Measurements from ENCODE around the gene SYT10.

The SYT10 gene

DNA sequence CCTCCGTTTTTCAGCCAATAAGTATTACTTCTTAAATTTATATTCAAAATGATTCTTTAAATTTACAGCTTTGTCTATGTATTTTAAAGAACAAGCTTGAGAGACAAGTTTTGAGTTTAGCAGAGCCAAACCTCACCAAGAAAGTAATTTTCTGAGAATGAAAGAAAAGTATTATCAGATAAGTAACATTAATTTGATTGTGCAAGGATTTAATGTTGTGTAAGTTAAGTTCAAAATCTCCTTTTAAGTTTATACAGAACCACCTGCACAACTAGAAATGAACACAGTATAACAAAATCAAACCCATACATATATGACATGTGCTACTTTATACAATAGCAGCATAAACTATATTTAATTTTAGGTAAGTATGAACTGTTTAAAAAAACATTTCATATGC, 63.5 kb downstream of the SYT10 start:
- no CpG with 5 or more reads among the region's 1 CpG for WGBS
- no peak overlapping the region for H3K14ac ChIP-seq (ENCODE audit: low read length in 2 of 2)

DNA sequence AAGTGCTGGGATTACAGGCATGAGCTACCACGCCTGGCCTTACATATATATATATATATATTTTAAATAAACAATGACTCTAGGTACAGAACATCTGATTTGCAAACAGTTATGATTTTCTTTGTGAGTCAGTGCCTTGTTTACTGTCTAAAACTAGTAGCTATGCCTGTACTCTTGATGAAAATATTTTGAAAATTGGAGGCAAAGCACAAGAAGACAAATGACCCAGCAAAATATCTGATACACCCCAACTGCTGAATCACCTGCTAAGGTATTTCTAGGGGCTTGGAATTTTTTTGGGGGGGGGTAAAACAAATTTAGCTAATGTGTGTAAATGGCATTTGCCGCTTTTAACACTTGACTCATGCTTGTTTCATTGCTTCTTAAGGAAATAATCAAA, 69.3 kb downstream of the SYT10 start:
- H3K79me1 ChIP-seq (replicated peaks; ENCODE audit: low read length, poor library complexity, severe bottlenecking) = no peaks in the 10 kb centered on the region
- H3K23ac ChIP-seq (ENCODE audit: low read length in 2 of 2) = no peak overlapping the region
- WGBS = no CpG with 5 or more reads among the region's 2 CpGs
- H3K18ac ChIP-seq (ENCODE audit: low read depth in 1 of 2, low read length in 2 of 2) = no peak overlapping the region
- no peak overlapping the region for H2BK5ac ChIP-seq (ENCODE audit: low read depth, low read length, poor library complexity, severe bottlenecking)
- no peaks in the 10 kb centered on the region for H3K36me3 ChIP-seq (ENCODE audit: control insufficient read depth in 1 of 2, insufficient read depth in 2 of 2, low read depth in 1 of 2, low read length in 2 of 2)
- H2BK15ac ChIP-seq (ENCODE audit: low read depth, poor library complexity, severe bottlenecking) = no peak overlapping the region
- no peak overlapping the region for H3K9ac ChIP-seq (ENCODE audit: low read length)
- H2BK12ac ChIP-seq (ENCODE audit: low read length in 2 of 2) = no peak overlapping the region
- no peaks in the 10 kb centered on the region for H3K9me3 ChIP-seq (ENCODE audit: control insufficient read depth, low read length)
- no peak for DNase-seq
- H3K4me3 ChIP-seq (ENCODE audit: insufficient read depth in 1 of 2, low read depth in 1 of 2, low read length in 2 of 2) = no peak overlapping the region
- no peak overlapping the region for H4K8ac ChIP-seq (ENCODE audit: low read length)
- H3K4me2 ChIP-seq (ENCODE audit: low read length, poor library complexity, severe bottlenecking) = no peak overlapping the region
- no peaks in the 10 kb centered on the region for H3K27me3 ChIP-seq (ENCODE audit: control insufficient read depth in 1 of 2, insufficient read depth in 1 of 2, low read length in 2 of 2)
- no peak overlapping the region for H3K14ac ChIP-seq (ENCODE audit: low read length in 2 of 2)
- H2BK120ac ChIP-seq (ENCODE audit: low read depth, low read length) = no peak overlapping the region
- no peak overlapping the region for H3K4ac ChIP-seq (ENCODE audit: low read depth in 1 of 2, low read length in 2 of 2)
- no peak overlapping the region for H4K91ac ChIP-seq (ENCODE audit: low read length)
- no peak overlapping the region for H2AK5ac ChIP-seq (ENCODE audit: low read length, severe bottlenecking)
- no peak overlapping the region for H2AFZ ChIP-seq (ENCODE audit: low read depth, low read length)
- no peak overlapping the region for H3K27ac ChIP-seq (ENCODE audit: low read length, poor library complexity, severe bottlenecking)
- no peaks in the 10 kb centered on the region for H3K4me1 ChIP-seq (ENCODE audit: control insufficient read depth, insufficient read depth, low read depth, low read length)

More for the DNA sequence above, 63.5 kb downstream of the SYT10 start:
- Histone ChIP-seq H3K4me1 (ENCODE audit: control insufficient read depth, insufficient read depth, low read depth, low read length) (no peaks in the 10 kb centered on the region), H3K36me3 (ENCODE audit: control insufficient read depth in 1 of 2, insufficient read depth in 2 of 2, low read depth in 1 of 2, low read length in 2 of 2) (no peaks in the 10 kb centered on the region), H3K4me2 (ENCODE audit: low read length, poor library complexity, severe bottlenecking) (no peak overlapping the region), H3K27me3 (ENCODE audit: control insufficient read depth in 1 of 2, insufficient read depth in 1 of 2, low read length in 2 of 2) (no peaks in the 10 kb centered on the region), H3K79me1 (replicated peaks; ENCODE audit: low read length, poor library complexity, severe bottlenecking) (no peaks in the 10 kb centered on the region), H3K27ac (ENCODE audit: low read length, poor library complexity, severe bottlenecking) (no peak overlapping the region), H2BK120ac (ENCODE audit: low read depth, low read length) (no peak overlapping the region), H3K9me3 (ENCODE audit: control insufficient read depth, low read length) (no peaks in the 10 kb centered on the region), H3K23ac (ENCODE audit: low read length in 2 of 2) (no peak overlapping the region), H2AFZ (ENCODE audit: low read depth, low read length) (no peak overlapping the region), H3K4me3 (ENCODE audit: insufficient read depth in 1 of 2, low read depth in 1 of 2, low read length in 2 of 2) (no peak overlapping the region), H2AK5ac (ENCODE audit: low read length, severe bottlenecking) (no peak overlapping the region), H3K9ac (ENCODE audit: low read length) (no peak overlapping the region), H2BK15ac (ENCODE audit: low read depth, poor library complexity, severe bottlenecking) (no peak overlapping the region), H2BK5ac (ENCODE audit: low read depth, low read length, poor library complexity, severe bottlenecking) (no peak overlapping the region), H3K4ac (ENCODE audit: low read depth in 1 of 2, low read length in 2 of 2) (no peak overlapping the region), H3K18ac (ENCODE audit: low read depth in 1 of 2, low read length in 2 of 2) (no peak overlapping the region), H4K8ac (ENCODE audit: low read length) (no peak overlapping the region), H2BK12ac (ENCODE audit: low read length in 2 of 2) (no peak overlapping the region), H4K91ac (ENCODE audit: low read length) (no peak overlapping the region)
- DNase-seq = no peak

DNA sequence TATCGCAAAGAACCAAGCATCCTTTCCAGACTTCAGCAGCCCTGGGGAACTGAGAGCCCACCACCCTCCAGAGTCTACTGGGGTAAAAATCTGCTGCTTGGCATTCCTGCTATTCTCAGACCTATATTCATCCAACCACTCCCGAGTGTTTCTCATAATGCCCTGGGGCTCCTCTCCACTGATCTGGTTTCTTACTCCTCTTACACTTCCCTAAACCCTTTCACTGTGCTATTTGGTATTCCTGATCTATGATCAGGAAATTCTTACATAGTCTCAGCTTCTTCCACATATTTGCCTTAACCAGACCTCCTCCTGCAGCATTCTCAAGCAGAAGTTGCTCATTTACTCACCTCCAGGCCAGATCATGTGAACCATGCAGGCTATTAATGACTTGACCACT, 82.4 kb downstream of the SYT10 start:
- H3K27me3 ChIP-seq (ENCODE audit: control insufficient read depth in 1 of 2, insufficient read depth in 1 of 2, low read length in 2 of 2) = no peaks in the 10 kb centered on the region
- no peak overlapping the region for H2AK5ac ChIP-seq (ENCODE audit: low read length, severe bottlenecking)
- H4K8ac ChIP-seq (ENCODE audit: low read length) = no peak overlapping the region
- H2BK5ac ChIP-seq (ENCODE audit: low read depth, low read length, poor library complexity, severe bottlenecking) = no peak overlapping the region
- no peak overlapping the region for H2BK12ac ChIP-seq (ENCODE audit: low read length in 2 of 2)
- no peak overlapping the region for H2BK120ac ChIP-seq (ENCODE audit: low read depth, low read length)
- no peak overlapping the region for H2BK15ac ChIP-seq (ENCODE audit: low read depth, poor library complexity, severe bottlenecking)
- no peak overlapping the region for H3K27ac ChIP-seq (ENCODE audit: low read length, poor library complexity, severe bottlenecking)
- H3K4me2 ChIP-seq (ENCODE audit: low read length, poor library complexity, severe bottlenecking) = no peak overlapping the region
- H3K14ac ChIP-seq (ENCODE audit: low read length in 2 of 2) = no peak overlapping the region
- H3K36me3 ChIP-seq (ENCODE audit: control insufficient read depth in 1 of 2, insufficient read depth in 2 of 2, low read depth in 1 of 2, low read length in 2 of 2) = no peaks in the 10 kb centered on the region
- no peak for DNase-seq
- H3K4me1 ChIP-seq (ENCODE audit: control insufficient read depth, insufficient read depth, low read depth, low read length) = no peaks in the 10 kb centered on the region
- H4K91ac ChIP-seq (ENCODE audit: low read length) = no peak overlapping the region
- H3K18ac ChIP-seq (ENCODE audit: low read depth in 1 of 2, low read length in 2 of 2) = no peak overlapping the region
- H3K79me1 ChIP-seq (replicated peaks; ENCODE audit: low read length, poor library complexity, severe bottlenecking) = no peaks in the 10 kb centered on the region
- H3K4me3 ChIP-seq (ENCODE audit: insufficient read depth in 1 of 2, low read depth in 1 of 2, low read length in 2 of 2) = no peak overlapping the region
- H2AFZ ChIP-seq (ENCODE audit: low read depth, low read length) = no peak overlapping the region
- H3K23ac ChIP-seq (ENCODE audit: low read length in 2 of 2) = no peak overlapping the region
- no peak overlapping the region for H3K4ac ChIP-seq (ENCODE audit: low read depth in 1 of 2, low read length in 2 of 2)
- no peak overlapping the region for H3K9ac ChIP-seq (ENCODE audit: low read length)
- H3K9me3 ChIP-seq (ENCODE audit: control insufficient read depth, low read length) = peaks cover 4% of the 10 kb centered on the region
- 75% methylated on average over 2 of the region's 2 CpGs for WGBS

GRCh38 chr12:33349791-33350190, 89.8 kb downstream of the SYT10 start:
- H3K36me3 ChIP-seq (ENCODE audit: control insufficient read depth in 1 of 2, insufficient read depth in 2 of 2, low read depth in 1 of 2, low read length in 2 of 2) = no peaks in the 10 kb centered on the region

More at GRCh38 chr12:33349791-33350190, 89.8 kb downstream of the SYT10 start:
- H3K79me1 ChIP-seq (replicated peaks; ENCODE audit: low read length, poor library complexity, severe bottlenecking) = no peaks in the 10 kb centered on the region
- DNase-seq = no peak
- no peaks in the 10 kb centered on the region for H3K4me1 ChIP-seq (ENCODE audit: control insufficient read depth, insufficient read depth, low read depth, low read length)
- no peak overlapping the region for H3K27ac ChIP-seq (ENCODE audit: low read length, poor library complexity, severe bottlenecking)
- no peak overlapping the region for H3K18ac ChIP-seq (ENCODE audit: low read depth in 1 of 2, low read length in 2 of 2)
- H2BK15ac ChIP-seq (ENCODE audit: low read depth, poor library complexity, severe bottlenecking) = no peak overlapping the region
- H3K9ac ChIP-seq (ENCODE audit: low read length) = no peak overlapping the region
- no peak overlapping the region for H2BK5ac ChIP-seq (ENCODE audit: low read depth, low read length, poor library complexity, severe bottlenecking)
- no peak overlapping the region for H2BK12ac ChIP-seq (ENCODE audit: low read length in 2 of 2)
- H3K4ac ChIP-seq (ENCODE audit: low read depth in 1 of 2, low read length in 2 of 2) = no peak overlapping the region
- peaks cover 7% of the 10 kb centered on the region for H3K9me3 ChIP-seq (ENCODE audit: control insufficient read depth, low read length)
- no peak overlapping the region for H2AK5ac ChIP-seq (ENCODE audit: low read length, severe bottlenecking)
- H3K27me3 ChIP-seq (ENCODE audit: control insufficient read depth in 1 of 2, insufficient read depth in 1 of 2, low read length in 2 of 2) = no peaks in the 10 kb centered on the region
- H4K8ac ChIP-seq (ENCODE audit: low read length) = no peak overlapping the region
- no peak overlapping the region for H3K23ac ChIP-seq (ENCODE audit: low read length in 2 of 2)
- no peak overlapping the region for H3K4me3 ChIP-seq (ENCODE audit: insufficient read depth in 1 of 2, low read depth in 1 of 2, low read length in 2 of 2)
- no peak overlapping the region for H3K14ac ChIP-seq (ENCODE audit: low read length in 2 of 2)
- no peak overlapping the region for H3K4me2 ChIP-seq (ENCODE audit: low read length, poor library complexity, severe bottlenecking)
- H2AFZ ChIP-seq (ENCODE audit: low read depth, low read length) = no peak overlapping the region
- H2BK120ac ChIP-seq (ENCODE audit: low read depth, low read length) = no peak overlapping the region
- no peak overlapping the region for H4K91ac ChIP-seq (ENCODE audit: low read length)

Data from mesenchymal stem cell (in vitro differentiated cells and primary cell).